GM19099 (cell line): Measurements from ENCODE around the gene FAAP20.

ENCODE experiments used
- POLR2A ChIP-seq: IDR thresholded peaks from 3 replicates; pipeline ENCODE4 v1.6.1; 2011; ENCODE audit warnings: low read depth; ENCODE audit not compliant: insufficient read length; ENCODE audit errors: extremely low read depth

Gene FAAP20

GRCh38 chr1:2173546-2174347 is 20.8 kb downstream of the FAAP20 start:
- TF ChIP-seq POLR2A = no peak

- TF ChIP-seq POLR2A = no peak
Measured at GRCh38 chr1:2172551-2173146, 21.9 kb downstream of the FAAP20 start.

- no peak for TF ChIP-seq POLR2A
Measured at GRCh38 chr1:2172012-2172411, 22.6 kb downstream of the FAAP20 start.

- TF ChIP-seq POLR2A = no peak
Measured at GRCh38 chr1:2170211-2170610, 24.4 kb downstream of the FAAP20 start.

GRCh38 chr1:2169200-2169836 is 25.3 kb downstream of the FAAP20 start:
- TF ChIP-seq POLR2A = no peak

GRCh38 chr1:2168535-2168934 is 26.0 kb downstream of the FAAP20 start:
- no peak for TF ChIP-seq POLR2A

- no peak for TF ChIP-seq POLR2A
Measured at GRCh38 chr1:2168090-2168489, 26.5 kb downstream of the FAAP20 start.

GRCh38 chr1:2166695-2167094 is 27.9 kb downstream of the FAAP20 start:
- TF ChIP-seq POLR2A = no peak

- TF ChIP-seq POLR2A = no peak
Measured at GRCh38 chr1:2166254-2166653, 28.3 kb downstream of the FAAP20 start.

GRCh38 chr1:2165646-2166045 is 28.9 kb downstream of the FAAP20 start:
- TF ChIP-seq POLR2A = no peak

- TF ChIP-seq POLR2A = no peak
Measured at GRCh38 chr1:2163205-2163604, 31.4 kb downstream of the FAAP20 start.

GRCh38 chr1:2160451-2161300 is 33.9 kb downstream of the FAAP20 start:
- TF ChIP-seq POLR2A = no peak

- TF ChIP-seq POLR2A = no peak
Measured at GRCh38 chr1:2159124-2159523, 35.4 kb downstream of the FAAP20 start.

GRCh38 chr1:2158272-2158671 is 36.3 kb downstream of the FAAP20 start:
- no peak for TF ChIP-seq POLR2A

- TF ChIP-seq POLR2A = no peak
Measured at GRCh38 chr1:2157856-2158255, 36.7 kb downstream of the FAAP20 start.
